Brain microvascular endothelial cell (primary cell): ENCODE results near the gene CECR2.
A peak's percentile ranks its signal among the peaks of the same experiment; 100 is the strongest.
"Not testable (repeated sequence)": the region's sequence is repeated elsewhere in the genome, so short reads cannot be mapped to it uniquely, and the experiment has no call there.

ENCODE experiments used
- DNase-seq: peaks from one replicate; pipeline ENCODE4 v3.0.0-alpha.2; 2020
- H3K27ac ChIP-seq: fragments of 250-450 bp; sonication (Bioruptor Pico); 2 replicates; pipeline ENCODE4 v1.5.1; 2020; ENCODE audit warnings: mild to moderate bottlenecking, moderate library complexity
- H3K27me3 ChIP-seq: fragments of 250-450 bp; sonication (Bioruptor Pico); replicated peaks from 2 replicates; pipeline ENCODE4 v1.5.1; 2020; ENCODE audit warnings: mild to moderate bottlenecking
- H3K36me3 ChIP-seq: fragments of 250-450 bp; sonication (Bioruptor Pico); replicated peaks from 2 replicates; pipeline ENCODE4 v1.5.1; 2020; ENCODE audit warnings: mild to moderate bottlenecking
- H3K4me3 ChIP-seq: 2 replicates; pipeline ENCODE4 v1.5.1; 2011; ENCODE audit warnings: low read depth, mild to moderate bottlenecking, control low read depth, low read length, moderate library complexity
- CTCF ChIP-seq: IDR thresholded peaks from 2 replicates; pipeline ENCODE4 v1.5.1; 2011; ENCODE audit warnings: low read depth, mild to moderate bottlenecking, moderate library complexity, low read length, control low read depth, inconsistent platforms; ENCODE audit errors: missing control alignments
- in situ Hi-C: cut with HindIII; loops from 2 replicates; pipeline ENCODE4 v1.10.0; 2017; ENCODE audit warnings: low sequenced_read_pairs, low pct_ligation_motif_present

Gene CECR2

GRCh38 chr22:17423616-17424015, 54.4 kb downstream of the CECR2 start:
- TF ChIP-seq CTCF: no peak
- H3K27me3 ChIP-seq: no peaks in the 10 kb centered on the region
- no peak for DNase-seq
- in situ Hi-C loops: no loop called here
- H3K4me3 ChIP-seq: no peak overlapping the region
- H3K36me3 ChIP-seq: no peaks in the 10 kb centered on the region
- no peak overlapping the region for H3K27ac ChIP-seq

- H3K27ac ChIP-seq: not testable (repeated sequence)
Observed at GRCh38 chr22:17427528-17427927, 58.3 kb downstream of the CECR2 start.

GRCh38 chr22:17429516-17429915, 60.3 kb downstream of the CECR2 start:
- no peaks in the 10 kb centered on the region for H3K36me3 ChIP-seq
- TF ChIP-seq CTCF: no peak
- H3K4me3 ChIP-seq: no peak overlapping the region
- in situ Hi-C loops: no loop called here
- no peaks in the 10 kb centered on the region for H3K27me3 ChIP-seq
- no peak overlapping the region for H3K27ac ChIP-seq
- no peak for DNase-seq

More at GRCh38 chr22:17427528-17427927, 58.3 kb downstream of the CECR2 start:
- H3K27me3 ChIP-seq, DNase-seq, H3K4me3 ChIP-seq, in situ Hi-C loops, H3K36me3 ChIP-seq: not testable (repeated sequence)

- Histone ChIP-seq H3K27me3 (no peaks in the 10 kb centered on the region), H3K36me3 (no peaks in the 10 kb centered on the region), H3K27ac (peak overlapping the region; percentile 21), H3K4me3 (no peak overlapping the region)
- peak; percentile 37 for DNase-seq
- TF ChIP-seq CTCF: no peak
- in situ Hi-C loops: no loop called here
Observed at GRCh38 chr22:17430412-17430811, 61.2 kb downstream of the CECR2 start.

DNA sequence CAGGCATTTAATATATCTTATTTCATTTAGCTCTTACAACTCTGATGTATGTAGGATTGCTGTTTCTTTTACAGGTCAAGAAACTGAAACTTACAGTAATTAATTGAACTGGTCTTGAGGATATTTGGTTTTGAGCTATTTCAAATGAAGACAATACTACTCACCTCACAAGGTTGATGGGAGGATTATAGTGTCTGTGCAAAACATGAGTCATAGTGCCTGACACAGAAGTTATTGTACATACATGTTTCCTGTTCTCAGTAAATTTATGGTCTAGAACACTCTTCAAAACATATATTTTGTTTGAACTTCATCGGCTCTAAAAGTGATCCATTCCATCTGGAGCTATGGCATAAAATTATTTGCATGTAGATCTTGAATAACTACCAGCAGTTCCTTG, 61.9 kb downstream of the CECR2 start:
- Histone ChIP-seq H3K27ac (no peak overlapping the region), H3K27me3 (no peaks in the 10 kb centered on the region), H3K4me3 (no peak overlapping the region), H3K36me3 (no peaks in the 10 kb centered on the region)
- DNase-seq: no peak
- no peak for TF ChIP-seq CTCF
- in situ Hi-C loops: no loop called here

DNA sequence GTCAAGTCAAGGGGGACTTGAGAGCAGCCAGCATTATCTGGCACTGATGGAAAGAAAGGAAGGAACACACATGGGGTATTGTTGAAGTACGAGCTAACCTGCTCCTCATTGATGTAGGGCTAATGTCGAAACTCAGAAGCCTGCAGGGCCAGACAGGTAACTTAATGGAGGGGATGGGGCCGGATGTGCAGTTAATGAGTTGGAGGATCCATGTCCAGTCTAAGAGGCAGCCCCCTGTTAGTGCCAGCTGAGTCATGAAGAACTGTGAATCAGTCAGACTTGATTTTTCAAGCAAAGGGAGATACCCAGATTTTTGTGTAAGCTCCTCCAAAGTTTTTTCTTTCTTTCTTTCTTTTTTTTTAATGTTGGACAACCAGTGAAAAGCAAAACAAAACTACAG, 65.6 kb downstream of the CECR2 start:
- no peak for DNase-seq
- no peak for TF ChIP-seq CTCF
- Histone ChIP-seq H3K27ac (no peak overlapping the region), H3K27me3 (no peaks in the 10 kb centered on the region), H3K36me3 (no peaks in the 10 kb centered on the region), H3K4me3 (no peak overlapping the region)
- in situ Hi-C loops: no loop called here
